Gastroesophageal sphincter (tissue), 3 donors: ENCODE data around the gene NAAA.
"Not testable (repeated sequence)": the region's sequence is repeated elsewhere in the genome, so short reads cannot be mapped to it uniquely, and the experiment has no call there.

ENCODE experiments used
- POLR2A ChIP-seq, 2 donors: fragments of 450-650 bp; IDR thresholded peaks; one replicate each; pipeline ENCODE4 v1.6.1; 2017; ENCODE audit warnings: antibody characterized with exemption in 2 of 2, mild to moderate bottlenecking in 2 of 2, moderate library complexity in 1 of 2
- TF ChIP-seq, protein P1 (sequence below), 4 experiments: fragments of 200-600 bp in 2 of 4; fragments of 450-650 bp in 2 of 4; sonication (generic) in 1 of 4; IDR thresholded peaks; one replicate each; pipeline ENCODE4 v1.5.1; 2017 to 2019; ENCODE audit warnings: antibody characterized with exemption in 4 of 4, mild to moderate bottlenecking in 2 of 4, moderate library complexity in 2 of 4

DNA sequence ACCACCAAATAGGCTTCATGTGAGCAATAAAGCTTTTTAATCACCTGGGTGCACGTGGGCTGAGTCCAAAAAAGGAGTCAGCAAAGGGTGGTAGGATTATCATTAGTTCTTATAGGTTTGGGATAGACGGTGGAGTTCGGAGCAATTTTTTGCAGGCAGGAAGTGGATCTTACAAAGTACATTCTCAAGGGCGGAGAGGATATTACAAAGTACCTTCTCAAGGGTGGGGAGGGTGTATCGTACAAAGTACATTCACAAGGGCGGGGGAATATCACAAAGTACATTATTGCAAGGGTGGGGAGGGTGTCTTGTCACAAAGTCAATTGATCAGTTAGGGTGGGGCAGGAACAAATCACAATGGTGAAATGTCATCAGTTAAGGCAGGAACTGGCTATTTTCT, 30.0 kb downstream of the NAAA start:
- TF ChIP-seq, protein P1, sequence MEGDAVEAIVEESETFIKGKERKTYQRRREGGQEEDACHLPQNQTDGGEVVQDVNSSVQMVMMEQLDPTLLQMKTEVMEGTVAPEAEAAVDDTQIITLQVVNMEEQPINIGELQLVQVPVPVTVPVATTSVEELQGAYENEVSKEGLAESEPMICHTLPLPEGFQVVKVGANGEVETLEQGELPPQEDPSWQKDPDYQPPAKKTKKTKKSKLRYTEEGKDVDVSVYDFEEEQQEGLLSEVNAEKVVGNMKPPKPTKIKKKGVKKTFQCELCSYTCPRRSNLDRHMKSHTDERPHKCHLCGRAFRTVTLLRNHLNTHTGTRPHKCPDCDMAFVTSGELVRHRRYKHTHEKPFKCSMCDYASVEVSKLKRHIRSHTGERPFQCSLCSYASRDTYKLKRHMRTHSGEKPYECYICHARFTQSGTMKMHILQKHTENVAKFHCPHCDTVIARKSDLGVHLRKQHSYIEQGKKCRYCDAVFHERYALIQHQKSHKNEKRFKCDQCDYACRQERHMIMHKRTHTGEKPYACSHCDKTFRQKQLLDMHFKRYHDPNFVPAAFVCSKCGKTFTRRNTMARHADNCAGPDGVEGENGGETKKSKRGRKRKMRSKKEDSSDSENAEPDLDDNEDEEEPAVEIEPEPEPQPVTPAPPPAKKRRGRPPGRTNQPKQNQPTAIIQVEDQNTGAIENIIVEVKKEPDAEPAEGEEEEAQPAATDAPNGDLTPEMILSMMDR (IDR thresholded peaks at IDR 0.05): not testable (repeated sequence)
- TF ChIP-seq POLR2A (IDR thresholded peaks at IDR 0.05): not testable (repeated sequence)
